ENCODE data around the gene RYK.

- TF ChIP-seq CTCF (IDR thresholded peaks at IDR 0.05), result no peak
- no peak for TF ChIP-seq POLR2A (IDR thresholded peaks at IDR 0.05)
Measured at GRCh38 chr3:134126153-134126552, 124.5 kb downstream of the RYK start.
